Spleen (tissue), 7 donors: Measurements from ENCODE around the gene RAD51B.

Source experiments
- CTCF ChIP-seq, 11 experiments: fragments of 200-600 bp in 7 of 11; fragments of 450-650 bp in 4 of 11; sonication (generic) in 4 of 11; IDR thresholded peaks in 8 of 11; conservative IDR thresholded peaks in 3 of 11; 1 replicate in 7 of 11; 2 replicates in 4 of 11; pipeline versions ENCODE4 v1.4.0 to v1.8.0; 2016 to 2021; ENCODE audit warnings: antibody characterized with exemption in 11 of 11, inconsistent platforms in 4 of 11, mild to moderate bottlenecking in 1 of 11
- POLR2AphosphoS5 ChIP-seq, 3 donors: sonication (generic); formaldehyde crosslinking; IDR thresholded peaks; one replicate each; pipeline ENCODE4 v1.5.1; 2017; ENCODE audit warnings: antibody characterized with exemption in 3 of 3
- donor health status: DM: no; HTN: no; CAD: no; lungs with moderate emphysema.
- donor health status: DM: no; HTN: no; CAD: no.
- donor health status: DM: no; HTN: no; CAD: no.

GRCh38 chr14:68558096-68558495 is 738.5 kb downstream of the RAD51B start:
- TF ChIP-seq CTCF (IDR thresholded peaks at IDR 0.05 in 8 of 11, conservative IDR thresholded peaks at IDR 0.05 in 3 of 11) (no peak), POLR2AphosphoS5 (IDR thresholded peaks at IDR 0.05) (no peak)
